Small intestine (tissue), 7 donors: Measurements from ENCODE around the gene IGDCC3. TPM values are rescaled to one million over a fixed set of nuclear protein-coding genes. Genes with fewer than 3 reads are reported as not detected.
"Not testable (repeated sequence)": the region's sequence is repeated elsewhere in the genome, so short reads cannot be mapped to it uniquely, and the experiment has no call there.

Experiments
- DNase-seq, 2 donors: peaks; one replicate each; pipeline versions ENCODE4 v3.0.0 to v3.0.0-alpha.2; 2013
- FAIRE-seq: peaks from 2 replicates; lab custom pipeline; 2012; peaks lifted over from hg19 to GRCh38; lab: Jason Lieb, UNC
- H3K27ac ChIP-seq, 3 donors: one replicate each; pipeline ENCODE4 v1.5.1; 2013; ENCODE audit warnings: low read length in 2 of 3, mild to moderate bottlenecking in 2 of 3, control low read depth in 1 of 3, inconsistent platforms in 1 of 3, low read depth in 1 of 3, moderate library complexity in 1 of 3
- H3K27me3 ChIP-seq, 3 donors: one replicate each; pipeline ENCODE4 v1.6.1; 2013; ENCODE audit warnings: low read length in 3 of 3, inconsistent platforms in 1 of 3; ENCODE audit not compliant: control insufficient read depth in 3 of 3, insufficient read depth in 3 of 3
- H3K36me3 ChIP-seq, 3 donors: one replicate each; pipeline ENCODE4 v1.6.1; 2013; ENCODE audit warnings: low read length in 3 of 3, inconsistent platforms in 1 of 3, low read depth in 1 of 3, mild to moderate bottlenecking in 1 of 3, moderate library complexity in 1 of 3; ENCODE audit not compliant: control insufficient read depth in 3 of 3, insufficient read depth in 2 of 3
- H3K4me1 ChIP-seq, 3 donors: one replicate each; pipeline ENCODE4 v1.6.1; 2013; ENCODE audit warnings: low read length in 2 of 3, inconsistent platforms in 1 of 3, low read depth in 1 of 3, mild to moderate bottlenecking in 1 of 3, moderate library complexity in 1 of 3; ENCODE audit not compliant: control insufficient read depth in 3 of 3, insufficient read depth in 2 of 3
- H3K4me3 ChIP-seq, 3 donors: one replicate each; pipeline ENCODE4 v1.5.1; 2013; ENCODE audit warnings: low read length in 3 of 3, control low read depth in 1 of 3, inconsistent platforms in 1 of 3, low read depth in 1 of 3, mild to moderate bottlenecking in 1 of 3, moderate library complexity in 1 of 3
- H3K9me3 ChIP-seq, 2 donors: one replicate each; pipeline ENCODE4 v1.6.1; 2013; ENCODE audit warnings: low read depth in 1 of 2, low read length in 1 of 2; ENCODE audit not compliant: control insufficient read depth in 2 of 2, insufficient read depth in 1 of 2
- WGBS, 3 donors: extraction: QIAGEN DNeasy Blood & Tissue Kit; methylation state at CpG; one replicate each; pipeline ENCODE4 v1.1.7; 2013; 5-methylcytosine and 5-hydroxymethylcytosine counted together
- polyA plus RNA-seq, 4 donors: library from polyadenylated mRNA; stranded (reverse) in 3 of 4; unstranded in 1 of 4; fragments of 200-250 nt in 3 of 4; fragments of 120-200 nt in 1 of 4; gene quantifications; one replicate each; pipeline versions ENCODE4 v1.2.1 to v1.2.3, GENCODE V29; 2013
- donor health status: healthy with polysubstance abuse.
- donor health status: control.
- donor health status: control.
- donor health status: Bipolar disorder and iron deficiency.
- donor health status: healthy.

IGDCC3 gene
- polyA plus RNA-seq, 4 donors, result 0.18 to 1.0 TPM; not detected in 2

GRCh38 chr15:65355988-65356353 lies 21.8 kb downstream of the IGDCC3 start:
- Histone ChIP-seq H3K27ac (no peak overlapping the region), H3K36me3 (no peaks in the 10 kb centered on the region), H3K4me1 (peaks cover 0 to 8% (median 0%) of the 10 kb centered on the region in 3 donors), H3K27me3 (peaks cover 6 to 19% (median 6%) of the 10 kb centered on the region in 3 donors), H3K9me3 (peaks cover 0 to 2% of the 10 kb centered on the region in 2 donors), H3K4me3 (peak overlapping the region in 2 of 3 donors; percentile 27 to 55)
- DNase-seq (no peak), FAIRE-seq (no peak)
- 8 to 19% (median 15%) methylated on average over 17 of the region's 17 CpGs for WGBS, 3 donors

GRCh38 chr15:65355173-65355987 lies 22.4 kb downstream of the IGDCC3 start:
- H3K27ac ChIP-seq, result no peak overlapping the region
- no peaks in the 10 kb centered on the region for H3K36me3 ChIP-seq
- peaks cover 6 to 19% (median 6%) of the 10 kb centered on the region in 3 donors for H3K27me3 ChIP-seq
- H3K9me3 ChIP-seq, result peaks cover 0 to 2% of the 10 kb centered on the region in 2 donors
- DNase-seq, result peak in 1 of 2 donors; percentile 41
- no peak for FAIRE-seq
- WGBS, 3 donors, result 3 to 6% (median 3%) methylated on average over 53 to 85 of the region's 85 CpGs
- peaks cover 0 to 8% (median 0%) of the 10 kb centered on the region in 3 donors for H3K4me1 ChIP-seq
- H3K4me3 ChIP-seq, result peak overlapping the region in 2 of 3 donors; percentile 27 to 55

DNA sequence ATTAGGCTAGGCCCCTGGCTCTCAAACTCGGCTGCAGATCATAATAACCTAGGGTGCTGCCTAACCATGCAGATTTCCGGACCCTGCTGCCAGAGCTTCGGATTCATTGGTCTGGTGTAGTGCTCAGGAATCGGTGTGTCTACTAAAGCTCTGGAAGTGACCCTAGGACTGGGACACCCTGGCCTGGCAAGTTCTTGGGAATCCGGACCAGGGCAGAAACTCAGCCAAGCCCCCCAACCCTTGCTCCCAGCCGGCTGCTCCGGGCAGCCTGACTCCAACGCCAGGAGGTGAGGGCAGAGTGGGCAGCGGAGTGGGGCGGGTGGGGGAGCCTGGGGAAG lies 23.0 kb downstream of the IGDCC3 start:
- no peaks in the 10 kb centered on the region for H3K36me3 ChIP-seq
- peaks cover 6 to 19% (median 6%) of the 10 kb centered on the region in 3 donors for H3K27me3 ChIP-seq
- peaks cover 0 to 2% of the 10 kb centered on the region in 2 donors for H3K9me3 ChIP-seq
- no peak overlapping the region for H3K27ac ChIP-seq
- 44 to 56% (median 54%) methylated on average over 10 of the region's 10 CpGs for WGBS, 3 donors
- H3K4me1 ChIP-seq, result peaks cover 0 to 8% (median 0%) of the 10 kb centered on the region in 3 donors
- DNase-seq, result peak in 1 of 2 donors; percentile 15
- no peak for FAIRE-seq
- no peak overlapping the region for H3K4me3 ChIP-seq

- not testable (repeated sequence) for H3K9me3 ChIP-seq, DNase-seq, H3K27ac ChIP-seq, H3K4me1 ChIP-seq, H3K36me3 ChIP-seq, H3K4me3 ChIP-seq, FAIRE-seq
- peaks cover 0 to 15% (median 6%) of the 10 kb centered on the region in 3 donors for H3K27me3 ChIP-seq
- WGBS, 3 donors, result 53 to 73% (median 61%) methylated on average over 1 of the region's 1 CpG
These were observed 25.8 kb downstream of the IGDCC3 start for GRCh38 chr15:65351972-65352371.

GRCh38 chr15:65349338-65349737 lies 28.5 kb downstream of the IGDCC3 start:
- no peaks in the 10 kb centered on the region for H3K36me3 ChIP-seq
- H3K4me1 ChIP-seq, result no peaks in the 10 kb centered on the region
- H3K9me3 ChIP-seq, result peaks cover 0 to 2% of the 10 kb centered on the region in 2 donors
- no peak overlapping the region for H3K27ac ChIP-seq
- 68 to 84% (median 72%) methylated on average over 8 of the region's 8 CpGs for WGBS, 3 donors
- no peak overlapping the region for H3K4me3 ChIP-seq
- FAIRE-seq (no peak), DNase-seq (no peak)
- H3K27me3 ChIP-seq, result peaks cover 0 to 2% (median 0%) of the 10 kb centered on the region in 3 donors

DNA sequence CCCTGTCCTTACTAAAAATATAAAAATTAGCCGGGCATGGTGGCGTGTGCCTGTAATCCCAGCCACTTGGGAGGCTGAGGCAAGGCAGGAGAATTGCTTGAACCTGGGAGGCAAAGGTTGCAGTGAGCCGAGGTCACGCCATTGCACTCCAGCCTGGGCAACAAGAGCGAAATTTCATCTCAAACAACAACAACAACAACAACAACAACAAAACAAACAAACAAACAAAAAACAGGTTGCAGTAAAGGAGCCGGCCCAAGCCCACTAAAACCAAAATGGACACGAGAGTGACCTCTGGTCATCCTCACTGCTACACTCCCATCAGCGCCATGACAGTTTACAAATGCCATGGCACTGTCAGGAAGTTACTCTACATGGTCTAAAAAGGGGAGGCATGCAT lies 30.0 kb downstream of the IGDCC3 start:
- 86 to 93% (median 89%) methylated on average over 8 of the region's 8 CpGs for WGBS, 3 donors
- not testable (repeated sequence) for H3K4me1 ChIP-seq, H3K9me3 ChIP-seq, FAIRE-seq, H3K4me3 ChIP-seq, H3K27me3 ChIP-seq, H3K36me3 ChIP-seq, DNase-seq, H3K27ac ChIP-seq

DNA sequence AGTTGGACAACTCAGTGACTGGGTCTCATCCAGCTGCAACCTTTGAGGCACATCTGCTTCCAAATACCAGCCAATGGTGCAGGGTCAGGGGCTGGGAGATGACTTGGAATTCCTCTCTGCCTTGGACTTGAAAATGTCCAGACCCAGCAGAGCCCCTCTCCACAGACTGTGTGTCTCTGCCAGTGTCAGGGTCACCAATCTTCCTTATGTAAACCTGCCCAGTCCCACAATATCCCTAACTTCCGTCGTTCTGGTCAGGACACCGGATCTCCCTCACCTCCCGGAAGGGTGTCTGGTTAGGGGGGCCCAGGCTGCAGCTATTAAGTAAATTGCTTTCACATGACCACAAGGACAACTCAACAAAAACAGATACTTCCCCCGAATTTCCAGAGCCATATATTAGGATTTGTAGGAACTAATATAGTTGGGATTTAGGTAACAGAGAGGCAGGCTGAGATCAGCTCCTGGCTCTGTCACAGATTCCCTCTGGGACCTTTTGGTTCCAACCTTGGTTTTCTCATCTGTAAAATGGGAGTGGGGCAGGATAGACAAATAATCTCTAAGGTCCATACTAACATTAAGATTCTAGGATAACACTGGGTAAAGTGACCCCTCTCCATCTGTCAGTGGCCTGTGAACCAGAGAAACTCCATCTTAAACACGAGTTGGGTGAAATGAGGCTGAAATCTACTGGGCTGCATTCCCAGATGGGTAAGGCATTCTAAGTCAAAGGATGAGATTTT lies 30.8 kb downstream of the IGDCC3 start:
- 65 to 72% (median 69%) methylated on average over 6 of the region's 6 CpGs for WGBS, 3 donors
- no peaks in the 10 kb centered on the region for H3K27me3 ChIP-seq
- no peak overlapping the region for H3K4me3 ChIP-seq
- H3K27ac ChIP-seq, result no peak overlapping the region
- no peak for FAIRE-seq
- H3K9me3 ChIP-seq, result no peaks in the 10 kb centered on the region
- H3K36me3 ChIP-seq, result no peaks in the 10 kb centered on the region
- no peak for DNase-seq
- no peaks in the 10 kb centered on the region for H3K4me1 ChIP-seq

- no peak for FAIRE-seq
- peaks cover 0 to 8% (median 0%) of the 10 kb centered on the region in 3 donors for H3K4me1 ChIP-seq
- no peaks in the 10 kb centered on the region for H3K36me3 ChIP-seq
- H3K27me3 ChIP-seq, result no peaks in the 10 kb centered on the region
- H3K9me3 ChIP-seq, result no peaks in the 10 kb centered on the region
- DNase-seq, result no peak
- WGBS, 3 donors, result 70 to 81% (median 73%) methylated on average over 2 of the region's 2 CpGs
- no peak overlapping the region for H3K27ac ChIP-seq
- H3K4me3 ChIP-seq, result no peak overlapping the region
These were observed 32.9 kb downstream of the IGDCC3 start for GRCh38 chr15:65344914-65345275.
